Activated naive CD8-positive, alpha-beta T cell (primary cell): ENCODE data around the gene DCP1B.

Experiments used
- H3K27ac Mint-ChIP-seq: one replicate; pipeline ENCODE4 v1.8.0; 2021; ENCODE audit warnings: mixed read lengths
- H3K27me3 Mint-ChIP-seq: one replicate; pipeline ENCODE4 v1.8.0; 2021; ENCODE audit warnings: mixed read lengths
- H3K36me3 Mint-ChIP-seq: one replicate; pipeline ENCODE4 v1.8.0; 2021; ENCODE audit warnings: mixed read lengths
- H3K4me1 Mint-ChIP-seq: one replicate; pipeline ENCODE4 v1.8.0; 2021; ENCODE audit warnings: low read depth, mixed read lengths
- H3K4me3 Mint-ChIP-seq: one replicate; pipeline ENCODE4 v1.8.0; 2021; ENCODE audit warnings: mild to moderate bottlenecking, mixed read lengths
- H3K9me3 Mint-ChIP-seq: one replicate; pipeline ENCODE4 v1.8.0; 2021; ENCODE audit warnings: low read depth, mixed read lengths

Gene DCP1B

DNA sequence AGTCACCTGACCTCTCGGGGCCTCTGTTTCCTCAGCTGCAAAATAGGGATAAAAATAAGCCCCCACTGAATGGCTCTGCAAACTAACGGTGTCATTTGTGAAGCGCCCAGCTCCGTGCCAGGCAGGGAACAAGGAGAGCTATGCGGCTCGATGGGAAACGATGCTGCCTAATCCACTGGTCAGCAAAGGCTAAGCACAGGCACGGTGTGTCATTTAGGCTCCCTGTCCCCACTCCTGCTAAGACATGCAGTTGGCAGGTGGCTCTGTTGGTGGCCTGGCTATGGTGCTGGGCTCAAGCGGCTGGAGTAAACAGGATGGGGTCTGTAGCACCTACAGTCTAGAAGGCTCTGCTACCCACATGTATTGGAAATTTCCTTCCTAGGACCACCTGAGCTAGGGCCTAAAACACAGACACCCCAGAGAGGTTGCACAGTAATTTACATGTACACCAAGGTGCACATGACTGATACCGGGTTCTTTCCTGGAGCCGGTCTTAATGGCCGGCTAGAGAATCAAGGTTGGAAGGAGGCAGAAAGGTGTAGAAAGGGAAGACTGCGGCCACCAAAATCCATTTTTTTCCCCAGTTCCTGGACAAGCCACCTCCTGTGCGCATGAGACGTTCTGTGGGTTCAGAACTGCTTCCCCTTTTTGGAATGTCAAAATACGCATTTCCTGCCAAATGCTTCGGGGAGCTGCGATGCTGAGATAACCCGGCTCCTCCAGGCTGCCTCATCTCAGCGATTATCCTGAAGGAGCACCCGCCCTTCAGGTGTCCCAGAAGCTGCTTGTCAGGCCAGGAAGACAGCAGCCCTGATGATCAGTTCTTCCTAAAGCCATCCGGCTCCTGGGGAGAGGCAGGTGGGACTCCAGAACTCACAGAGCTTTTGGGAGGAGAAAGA, 86.8 kb downstream of the DCP1B start:
- no peak overlapping the region for H3K27ac Mint-ChIP-seq
- H3K4me1 Mint-ChIP-seq = peaks cover 16% of the 10 kb centered on the region
- H3K36me3 Mint-ChIP-seq = no peaks in the 10 kb centered on the region
- H3K27me3 Mint-ChIP-seq = peaks cover 1% of the 10 kb centered on the region
- H3K9me3 Mint-ChIP-seq = no peaks in the 10 kb centered on the region
- H3K4me3 Mint-ChIP-seq = no peak overlapping the region

- Mint-ChIP-seq H3K36me3 (no peaks in the 10 kb centered on the region), H3K9me3 (no peaks in the 10 kb centered on the region), H3K27me3 (peaks cover 1% of the 10 kb centered on the region), H3K27ac (peak overlapping the region; percentile 51), H3K4me1 (peaks cover 16% of the 10 kb centered on the region), H3K4me3 (no peak overlapping the region)
These were observed 87.7 kb downstream of the DCP1B start for GRCh38 chr12:1916371-1917171.

- H3K27ac Mint-ChIP-seq = peak overlapping the region; percentile 51
- H3K27me3 Mint-ChIP-seq = peaks cover 4% of the 10 kb centered on the region
- no peaks in the 10 kb centered on the region for H3K36me3 Mint-ChIP-seq
- peak overlapping the region; percentile 55 for H3K4me3 Mint-ChIP-seq
- no peaks in the 10 kb centered on the region for H3K9me3 Mint-ChIP-seq
- H3K4me1 Mint-ChIP-seq = peaks cover 16% of the 10 kb centered on the region
These were observed 88.9 kb downstream of the DCP1B start for GRCh38 chr12:1915082-1915968.

DNA sequence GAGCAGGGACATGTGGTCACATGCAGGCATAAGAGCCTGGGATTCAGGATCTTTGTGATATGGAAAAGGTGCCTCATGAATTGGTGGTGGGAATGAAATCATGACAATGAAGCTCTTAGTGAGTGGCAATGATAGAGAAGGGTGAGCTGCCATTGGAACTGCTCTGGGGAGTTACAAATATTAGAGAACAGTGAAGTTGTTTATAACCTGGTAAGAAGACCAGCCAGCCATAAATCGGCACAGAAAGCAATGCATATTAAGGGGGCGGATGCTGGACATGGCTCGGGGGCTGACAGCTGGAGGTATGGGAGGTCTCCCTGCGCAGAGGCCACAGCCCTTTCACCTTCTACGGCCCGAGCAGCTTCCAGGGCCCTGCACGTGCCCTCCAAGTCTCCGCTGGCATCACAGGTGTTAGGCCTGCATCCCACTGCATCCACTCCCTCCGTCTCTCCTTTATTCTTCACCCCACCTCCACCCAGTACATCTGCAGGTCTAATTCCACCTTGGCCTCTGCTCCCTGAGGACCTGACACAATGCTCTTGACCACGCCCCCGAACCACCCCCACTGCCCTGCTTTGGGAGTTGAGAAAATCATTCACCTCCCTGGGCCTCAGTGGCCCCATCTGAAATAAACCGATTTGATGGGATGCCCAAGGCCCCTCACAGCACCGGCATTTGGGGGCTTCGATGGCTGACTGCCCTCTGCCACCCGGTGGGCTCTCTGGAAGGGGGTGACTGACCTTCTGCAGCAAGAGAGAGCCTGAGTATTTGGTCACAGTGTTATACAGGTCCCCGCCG, 89.9 kb downstream of the DCP1B start:
- H3K9me3 Mint-ChIP-seq = no peaks in the 10 kb centered on the region
- H3K36me3 Mint-ChIP-seq = no peaks in the 10 kb centered on the region
- H3K4me3 Mint-ChIP-seq = no peak overlapping the region
- H3K27ac Mint-ChIP-seq = no peak overlapping the region
- peaks cover 5% of the 10 kb centered on the region for H3K27me3 Mint-ChIP-seq
- peaks cover 16% of the 10 kb centered on the region for H3K4me1 Mint-ChIP-seq

DNA sequence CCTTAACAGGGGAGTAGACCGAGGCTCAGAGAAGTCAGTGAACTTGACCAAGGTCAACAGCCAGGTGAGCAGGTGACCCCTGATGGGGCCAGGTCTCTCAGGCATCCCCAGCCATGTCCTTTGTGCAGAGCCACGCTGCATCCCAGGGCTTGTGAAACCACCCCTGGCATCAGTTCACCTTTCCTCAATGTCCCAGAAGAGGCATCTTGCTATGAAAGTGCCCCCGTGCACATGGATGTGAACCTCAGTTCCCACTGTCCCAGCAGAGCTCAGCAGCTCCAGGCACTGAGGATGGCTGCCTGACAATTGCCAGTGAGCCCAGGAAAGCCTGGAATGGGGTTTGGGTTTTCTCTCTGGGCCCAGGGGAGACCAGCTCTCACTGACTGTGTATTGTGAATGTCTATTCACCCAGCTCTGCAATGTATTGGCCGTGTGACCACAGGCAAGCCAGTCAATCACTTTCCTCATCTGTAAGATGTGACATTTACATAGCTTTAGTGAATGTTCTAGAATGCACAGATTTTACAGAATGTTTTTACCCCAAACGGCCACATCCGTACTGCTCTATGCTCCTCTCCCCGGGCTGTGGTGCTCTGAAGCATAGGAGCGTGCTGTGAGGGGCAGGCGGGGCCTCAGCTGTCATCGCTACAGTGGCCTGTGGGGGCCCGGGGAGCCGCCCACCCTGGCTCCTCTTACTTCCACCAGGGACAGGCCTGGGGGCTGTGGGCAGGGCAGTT, 90.7 kb downstream of the DCP1B start:
- Mint-ChIP-seq H3K4me3 (no peak overlapping the region), H3K27ac (no peak overlapping the region), H3K9me3 (no peaks in the 10 kb centered on the region), H3K27me3 (peaks cover 6% of the 10 kb centered on the region), H3K4me1 (peaks cover 19% of the 10 kb centered on the region), H3K36me3 (no peaks in the 10 kb centered on the region)

DNA sequence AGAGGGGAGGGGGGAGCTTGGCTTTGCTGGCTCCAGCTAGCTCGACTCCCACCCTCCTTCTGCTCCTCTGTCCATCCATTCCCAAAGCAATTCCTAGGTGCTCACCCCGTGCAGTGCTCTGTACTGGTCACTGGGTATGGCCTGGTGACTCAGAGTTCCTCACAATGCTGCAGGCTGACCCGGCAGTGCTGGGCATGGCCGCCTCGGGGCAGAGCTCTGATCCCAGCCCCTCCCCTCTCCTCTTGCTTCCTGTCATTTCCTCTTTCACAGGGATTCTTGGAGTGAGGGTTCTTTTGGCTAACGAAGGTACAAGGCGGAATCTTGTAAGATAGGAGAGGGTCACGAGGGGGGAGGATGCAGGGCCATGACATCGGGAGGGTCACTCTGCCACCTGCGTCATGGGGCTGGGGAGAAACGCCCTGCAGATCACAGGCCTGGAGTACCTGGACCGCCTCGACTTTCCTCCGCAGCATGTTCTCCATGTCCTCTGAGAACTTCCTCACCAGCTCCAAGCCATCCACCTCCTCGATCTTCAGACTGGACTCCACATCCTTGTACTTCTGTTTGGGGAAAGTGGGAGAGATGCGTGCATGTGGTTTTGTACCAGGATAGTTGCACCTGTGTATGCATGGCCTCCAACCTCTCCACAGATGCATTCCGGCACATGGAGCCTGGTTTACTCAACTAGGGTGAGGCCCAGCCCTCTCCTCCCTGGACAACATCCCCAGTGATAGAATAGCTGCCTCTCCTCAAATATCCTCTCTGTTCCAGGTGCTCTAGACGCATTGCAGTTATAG, 91.5 kb downstream of the DCP1B start:
- Mint-ChIP-seq H3K27me3 (peaks cover 7% of the 10 kb centered on the region), H3K9me3 (no peaks in the 10 kb centered on the region), H3K4me1 (peaks cover 20% of the 10 kb centered on the region), H3K4me3 (no peak overlapping the region), H3K36me3 (no peaks in the 10 kb centered on the region), H3K27ac (no peak overlapping the region)

- no peak overlapping the region for H3K27ac Mint-ChIP-seq
- no peaks in the 10 kb centered on the region for H3K36me3 Mint-ChIP-seq
- H3K9me3 Mint-ChIP-seq = peaks cover under 1% of the 10 kb centered on the region
- H3K27me3 Mint-ChIP-seq = peaks cover 8% of the 10 kb centered on the region
- H3K4me1 Mint-ChIP-seq = peaks cover 22% of the 10 kb centered on the region
- H3K4me3 Mint-ChIP-seq = no peak overlapping the region
These were observed 92.4 kb downstream of the DCP1B start for GRCh38 chr12:1911598-1912575.

DNA sequence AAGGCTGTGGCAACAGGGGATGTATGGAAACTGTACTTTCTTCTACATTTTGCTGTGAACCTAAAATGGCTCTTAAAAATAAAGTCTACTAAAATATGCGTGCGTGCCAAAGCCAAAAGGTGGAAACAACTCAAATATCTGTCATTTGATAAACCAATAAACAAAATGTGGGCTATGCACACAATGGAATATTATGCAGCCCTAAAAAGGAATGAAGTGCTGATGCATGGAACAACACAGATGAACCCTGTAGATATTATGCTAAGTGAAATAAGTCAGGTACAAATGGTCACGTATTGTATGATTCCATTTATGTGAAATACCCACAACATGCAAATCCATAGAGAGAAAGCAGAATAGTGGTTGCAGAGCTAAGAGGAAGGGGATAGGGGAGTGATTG, 93.8 kb downstream of the DCP1B start:
- no peak overlapping the region for H3K27ac Mint-ChIP-seq
- H3K4me3 Mint-ChIP-seq = no peak overlapping the region
- peaks cover 15% of the 10 kb centered on the region for H3K9me3 Mint-ChIP-seq
- peaks cover 8% of the 10 kb centered on the region for H3K27me3 Mint-ChIP-seq
- peaks cover 11% of the 10 kb centered on the region for H3K4me1 Mint-ChIP-seq
- H3K36me3 Mint-ChIP-seq = no peaks in the 10 kb centered on the region

DNA sequence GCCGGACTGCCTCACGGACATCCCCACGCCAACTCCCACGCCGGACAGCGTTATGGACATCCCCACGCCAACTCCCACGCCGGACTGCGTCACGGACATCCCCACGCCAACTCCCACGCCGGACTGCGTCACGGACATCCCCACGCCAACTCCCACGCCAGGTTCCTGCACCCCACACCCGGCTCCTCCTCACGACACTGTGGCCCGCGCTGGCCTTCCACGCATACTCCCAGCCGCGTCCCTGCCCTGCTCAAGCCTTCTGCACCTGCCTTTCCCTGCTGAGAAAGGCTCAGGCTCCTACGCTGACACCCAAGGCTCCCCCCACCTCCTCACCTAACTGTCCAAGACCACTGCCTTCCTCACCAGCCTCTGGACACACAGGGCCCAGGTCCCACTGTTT, 95.5 kb downstream of the DCP1B start:
- H3K4me1 Mint-ChIP-seq = peaks cover 7% of the 10 kb centered on the region
- peak overlapping the region; percentile 66 for H3K4me3 Mint-ChIP-seq
- H3K36me3 Mint-ChIP-seq = peaks cover 3% of the 10 kb centered on the region
- peaks cover 26% of the 10 kb centered on the region for H3K9me3 Mint-ChIP-seq
- peaks cover 8% of the 10 kb centered on the region for H3K27me3 Mint-ChIP-seq
- no peak overlapping the region for H3K27ac Mint-ChIP-seq

DNA sequence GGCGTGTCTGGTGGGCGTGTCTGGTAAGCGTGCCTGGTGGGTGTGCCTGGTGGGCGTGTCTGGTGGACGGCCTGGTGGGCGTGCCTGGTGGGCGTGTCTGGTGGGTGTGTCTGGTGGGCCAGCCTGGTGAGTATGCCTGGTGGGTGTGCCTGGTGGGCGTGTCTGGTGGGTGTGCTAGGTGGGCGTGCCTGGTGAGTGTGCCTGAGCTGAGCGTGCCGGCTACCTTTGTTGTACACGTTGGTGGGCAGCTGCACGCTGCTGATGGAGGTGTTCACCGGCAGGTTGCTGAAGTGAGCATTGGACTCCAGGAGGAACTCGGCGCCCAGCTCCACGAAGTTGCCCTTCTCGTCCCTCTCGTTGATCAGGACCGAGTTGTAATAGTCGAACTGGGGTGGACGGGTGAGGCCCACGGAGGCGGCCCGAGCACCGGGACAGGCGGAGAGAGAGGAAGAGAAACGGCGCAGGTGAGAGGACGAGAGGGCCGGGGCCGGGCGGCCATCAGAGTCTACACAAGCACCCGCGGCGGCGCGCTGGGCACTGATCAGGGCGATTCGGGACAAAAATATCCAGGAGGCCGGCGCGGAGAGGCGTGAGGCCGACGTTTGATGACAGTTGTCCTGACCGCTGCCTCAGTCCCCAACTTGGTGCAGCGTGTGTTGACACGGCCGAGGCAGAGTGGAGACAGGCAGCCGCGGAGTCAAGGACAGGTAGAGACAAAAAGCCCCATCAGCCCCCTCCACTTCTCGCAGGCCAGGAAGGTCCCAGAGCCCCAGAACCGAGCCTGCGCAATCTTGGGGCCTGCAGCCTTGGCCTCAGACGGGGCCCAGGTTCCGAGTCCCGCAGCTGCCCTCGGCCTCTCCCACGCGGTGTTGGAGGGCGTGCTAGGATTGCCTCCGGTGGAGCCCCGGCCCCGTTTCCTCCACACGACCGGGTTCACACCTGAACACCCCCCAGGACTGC, 96.3 kb downstream of the DCP1B start:
- peaks cover 34% of the 10 kb centered on the region for H3K9me3 Mint-ChIP-seq
- peak overlapping the region; percentile 46 for H3K27ac Mint-ChIP-seq
- H3K27me3 Mint-ChIP-seq = peaks cover 8% of the 10 kb centered on the region
- H3K4me1 Mint-ChIP-seq = peaks cover 7% of the 10 kb centered on the region
- peaks cover 5% of the 10 kb centered on the region for H3K36me3 Mint-ChIP-seq
- H3K4me3 Mint-ChIP-seq = peak overlapping the region; percentile 81

- no peak overlapping the region for H3K27ac Mint-ChIP-seq
- H3K27me3 Mint-ChIP-seq = peaks cover 8% of the 10 kb centered on the region
- peaks cover 7% of the 10 kb centered on the region for H3K4me1 Mint-ChIP-seq
- peaks cover 44% of the 10 kb centered on the region for H3K9me3 Mint-ChIP-seq
- H3K36me3 Mint-ChIP-seq = peaks cover 8% of the 10 kb centered on the region
- peak overlapping the region; percentile 22 for H3K4me3 Mint-ChIP-seq
These were observed 97.7 kb downstream of the DCP1B start for GRCh38 chr12:1906579-1906978.
